Measurements from ENCODE around the gene RGS12. TPM values are rescaled to one million over a fixed set of nuclear protein-coding genes. Genes with fewer than 3 reads are reported as not detected.

Gene RGS12
- total and polyA plus RNA-seq, 2 experiments from 2014 or later: 19.6 to 22.5 TPM

GRCh38 chr4:3307486-3307885, 14.7 kb downstream of the RGS12 start:
- Histone ChIP-seq H3K36me3 (replicated peaks; ENCODE audit: insufficient read depth, low read depth) (no peaks in the 10 kb centered on the region), H3K9me2 (replicated peaks; ENCODE audit: insufficient read depth) (no peaks in the 10 kb centered on the region), H3K4me3 (no peak overlapping the region), H3K4me2 (no peak overlapping the region), H3K9me3 (ENCODE audit: low read depth) (no peaks in the 10 kb centered on the region), H3K79me2 (peaks cover 77% of the 10 kb centered on the region), H3K27ac (no peak overlapping the region), H3K4me1 (ENCODE audit: insufficient read depth) (peaks cover 5% of the 10 kb centered on the region), H4K20me1 (ENCODE audit: insufficient read depth, poor library complexity, severe bottlenecking) (peaks cover 69% of the 10 kb centered on the region), H2AFZ (no peak overlapping the region), H3K27me3 (no peaks in the 10 kb centered on the region)
- 95% methylated on average over 12 of the region's 12 CpGs for WGBS (ENCODE audit: low lambda C conversion rate, missing lambda C conversion rate)
- TF ChIP-seq, protein P1, sequence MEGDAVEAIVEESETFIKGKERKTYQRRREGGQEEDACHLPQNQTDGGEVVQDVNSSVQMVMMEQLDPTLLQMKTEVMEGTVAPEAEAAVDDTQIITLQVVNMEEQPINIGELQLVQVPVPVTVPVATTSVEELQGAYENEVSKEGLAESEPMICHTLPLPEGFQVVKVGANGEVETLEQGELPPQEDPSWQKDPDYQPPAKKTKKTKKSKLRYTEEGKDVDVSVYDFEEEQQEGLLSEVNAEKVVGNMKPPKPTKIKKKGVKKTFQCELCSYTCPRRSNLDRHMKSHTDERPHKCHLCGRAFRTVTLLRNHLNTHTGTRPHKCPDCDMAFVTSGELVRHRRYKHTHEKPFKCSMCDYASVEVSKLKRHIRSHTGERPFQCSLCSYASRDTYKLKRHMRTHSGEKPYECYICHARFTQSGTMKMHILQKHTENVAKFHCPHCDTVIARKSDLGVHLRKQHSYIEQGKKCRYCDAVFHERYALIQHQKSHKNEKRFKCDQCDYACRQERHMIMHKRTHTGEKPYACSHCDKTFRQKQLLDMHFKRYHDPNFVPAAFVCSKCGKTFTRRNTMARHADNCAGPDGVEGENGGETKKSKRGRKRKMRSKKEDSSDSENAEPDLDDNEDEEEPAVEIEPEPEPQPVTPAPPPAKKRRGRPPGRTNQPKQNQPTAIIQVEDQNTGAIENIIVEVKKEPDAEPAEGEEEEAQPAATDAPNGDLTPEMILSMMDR (IDR thresholded peaks at IDR 0.05; ENCODE audit: poor library complexity): no peak
- TF ChIP-seq EZH2phosphoT487 (IDR thresholded peaks at IDR 0.05; ENCODE audit: low read depth, severe bottlenecking, unreplicated experiment): no peak
- TF ChIP-seq EZH2 (IDR thresholded peaks at IDR 0.05; ENCODE audit: borderline replicate concordance): no peak
- DNase-seq (ENCODE audit: low spot score): no peak

DNA sequence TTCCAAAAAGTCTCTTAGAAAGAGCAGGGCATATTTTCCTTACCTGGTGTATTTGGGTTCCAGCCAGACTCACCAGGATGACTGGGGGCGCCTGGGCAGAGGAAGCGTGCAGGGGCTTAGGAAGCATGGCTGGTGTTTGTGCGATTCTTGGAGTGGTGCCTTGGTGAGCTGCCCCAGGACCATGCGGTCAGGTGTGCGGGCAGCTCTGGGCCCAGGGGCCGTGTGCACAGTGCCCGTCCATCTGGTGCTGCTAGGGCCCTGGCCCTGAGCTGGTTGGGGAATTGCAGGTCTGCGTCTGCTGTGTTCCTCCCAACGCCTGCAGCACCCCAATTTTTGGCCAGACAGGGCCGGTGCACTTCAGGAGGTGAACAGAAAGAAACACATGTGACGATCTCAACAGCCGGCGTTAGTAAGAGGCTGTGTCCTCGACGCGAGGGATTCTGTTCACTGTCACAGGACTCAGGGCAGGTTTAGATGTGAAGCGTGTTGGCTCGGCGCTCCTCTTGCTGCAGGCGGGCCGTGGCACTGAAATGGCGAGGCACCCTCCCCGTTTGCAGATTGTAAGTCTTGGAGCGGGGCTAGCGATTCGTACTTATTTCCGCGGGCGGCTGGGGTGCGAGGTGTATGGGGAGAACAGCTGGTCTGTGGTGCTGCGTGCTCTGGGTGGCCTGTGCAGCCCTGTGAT, 15.2 kb downstream of the RGS12 start:
- Histone ChIP-seq H3K79me2 (peaks cover 77% of the 10 kb centered on the region), H3K9me2 (replicated peaks; ENCODE audit: insufficient read depth) (no peaks in the 10 kb centered on the region), H3K4me1 (ENCODE audit: insufficient read depth) (peaks cover 5% of the 10 kb centered on the region), H3K4me2 (no peak overlapping the region), H3K36me3 (replicated peaks; ENCODE audit: insufficient read depth, low read depth) (no peaks in the 10 kb centered on the region), H3K9me3 (ENCODE audit: low read depth) (no peaks in the 10 kb centered on the region), H4K20me1 (ENCODE audit: insufficient read depth, poor library complexity, severe bottlenecking) (peaks cover 63% of the 10 kb centered on the region), H3K27ac (no peak overlapping the region), H3K4me3 (no peak overlapping the region), H3K27me3 (no peaks in the 10 kb centered on the region), H2AFZ (no peak overlapping the region)
- TF ChIP-seq, protein P1 (IDR thresholded peaks at IDR 0.05; ENCODE audit: poor library complexity): no peak
- no peak for TF ChIP-seq EZH2 (IDR thresholded peaks at IDR 0.05; ENCODE audit: borderline replicate concordance)
- no peak for TF ChIP-seq EZH2phosphoT487 (IDR thresholded peaks at IDR 0.05; ENCODE audit: low read depth, severe bottlenecking, unreplicated experiment)
- 95% methylated on average over 31 of the region's 31 CpGs for WGBS (ENCODE audit: low lambda C conversion rate, missing lambda C conversion rate)
- no peak for DNase-seq (ENCODE audit: low spot score)

DNA sequence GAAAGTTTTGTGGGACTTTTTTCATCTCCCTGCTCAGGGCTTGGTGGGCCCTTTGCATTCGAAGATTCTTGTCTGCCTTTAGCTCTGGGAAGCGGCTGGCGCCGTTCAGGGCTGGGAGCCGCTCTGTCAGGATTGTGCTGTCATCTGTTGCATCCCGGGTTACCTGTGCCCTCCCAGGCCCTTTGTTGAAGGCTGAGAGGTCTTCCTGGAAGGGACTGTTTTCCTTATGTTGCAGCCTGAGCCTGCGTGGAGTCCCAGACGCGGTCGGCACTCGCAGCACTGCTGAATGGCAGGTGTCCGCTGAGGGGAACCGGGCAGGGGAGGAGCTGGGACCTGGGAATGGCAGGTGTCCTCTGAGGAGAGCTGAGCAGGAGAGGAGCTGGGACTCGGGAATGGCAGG, 15.9 kb downstream of the RGS12 start:
- Histone ChIP-seq H3K4me2 (no peak overlapping the region), H3K27ac (no peak overlapping the region), H3K79me2 (peaks cover 78% of the 10 kb centered on the region), H4K20me1 (ENCODE audit: insufficient read depth, poor library complexity, severe bottlenecking) (peaks cover 58% of the 10 kb centered on the region), H3K4me1 (ENCODE audit: insufficient read depth) (peaks cover 5% of the 10 kb centered on the region), H3K4me3 (no peak overlapping the region), H3K36me3 (replicated peaks; ENCODE audit: insufficient read depth, low read depth) (no peaks in the 10 kb centered on the region), H3K9me3 (ENCODE audit: low read depth) (no peaks in the 10 kb centered on the region), H3K9me2 (replicated peaks; ENCODE audit: insufficient read depth) (no peaks in the 10 kb centered on the region), H2AFZ (no peak overlapping the region), H3K27me3 (no peaks in the 10 kb centered on the region)
- TF ChIP-seq EZH2phosphoT487 (IDR thresholded peaks at IDR 0.05; ENCODE audit: low read depth, severe bottlenecking, unreplicated experiment): no peak
- no peak for TF ChIP-seq EZH2 (IDR thresholded peaks at IDR 0.05; ENCODE audit: borderline replicate concordance)
- TF ChIP-seq, protein P1 (IDR thresholded peaks at IDR 0.05; ENCODE audit: poor library complexity): no peak
- DNase-seq (ENCODE audit: low spot score): no peak
- WGBS (ENCODE audit: low lambda C conversion rate, missing lambda C conversion rate): 86% methylated on average over 14 of the region's 14 CpGs

Measured in hepatocyte (in vitro differentiated cells).